Endothelial cell of umbilical vein (primary cell): Measurements from ENCODE around the gene ARHGAP22.

Source experiments
- EZH2 ChIP-seq: IDR thresholded peaks from 2 replicates; pipeline ENCODE4 v1.6.1; 2012; ENCODE audit warnings: borderline replicate concordance, low read depth, mild to moderate bottlenecking, moderate library complexity, low read length, inconsistent platforms; ENCODE audit not compliant: severe bottlenecking
- GATA2 ChIP-seq: IDR thresholded peaks from 2 replicates; pipeline ENCODE4 v1.7.0; 2011; ENCODE audit warnings: low read depth, mild to moderate bottlenecking, moderate library complexity, mixed read lengths, low read length; ENCODE audit not compliant: insufficient read length, insufficient read depth
- JUN ChIP-seq: IDR thresholded peaks from 2 replicates; pipeline ENCODE4 v1.6.1; 2011; ENCODE audit warnings: borderline replicate concordance, low read depth; ENCODE audit not compliant: insufficient read length, insufficient read depth
- MAX ChIP-seq: IDR thresholded peaks from 2 replicates; pipeline ENCODE4 v1.6.1; 2011; ENCODE audit not compliant: insufficient read depth, insufficient read length
- MYC ChIP-seq: IDR thresholded peaks from one replicate; pipeline ENCODE4 v1.6.1; 2011; ENCODE audit warnings: mild to moderate bottlenecking, low read depth, low read length
- POLR2A ChIP-seq: IDR thresholded peaks from 2 replicates; pipeline ENCODE4 v1.6.1; 2012; ENCODE audit warnings: low read depth, mild to moderate bottlenecking, control low read depth, low read length
- POLR2AphosphoS5 ChIP-seq: IDR thresholded peaks from 2 replicates; pipeline ENCODE4 v1.6.1; 2012; ENCODE audit warnings: low read depth, mild to moderate bottlenecking, control low read depth, low read length, moderate library complexity; ENCODE audit not compliant: insufficient read depth
- TF ChIP-seq, protein P1 (sequence below), 2 donors: IDR thresholded peaks; 1 replicate in 1 of 2; 2 replicates in 1 of 2; pipeline ENCODE4 v1.5.1; 2011; ENCODE audit warnings: low read length in 2 of 2, mild to moderate bottlenecking in 2 of 2, moderate library complexity in 2 of 2, control low read depth in 1 of 2, inconsistent platforms in 1 of 2, low read depth in 1 of 2; ENCODE audit not compliant: insufficient read depth in 1 of 2; ENCODE audit errors: extremely low read depth in 1 of 2

GRCh38 chr10:48437546-48437945, 167.3 kb downstream of the ARHGAP22 start:
- TF ChIP-seq MAX (no peak), POLR2AphosphoS5 (no peak), EZH2 (no peak), POLR2A (no peak), MYC (no peak), GATA2 (no peak), JUN (no peak)
- TF ChIP-seq, protein P1, sequence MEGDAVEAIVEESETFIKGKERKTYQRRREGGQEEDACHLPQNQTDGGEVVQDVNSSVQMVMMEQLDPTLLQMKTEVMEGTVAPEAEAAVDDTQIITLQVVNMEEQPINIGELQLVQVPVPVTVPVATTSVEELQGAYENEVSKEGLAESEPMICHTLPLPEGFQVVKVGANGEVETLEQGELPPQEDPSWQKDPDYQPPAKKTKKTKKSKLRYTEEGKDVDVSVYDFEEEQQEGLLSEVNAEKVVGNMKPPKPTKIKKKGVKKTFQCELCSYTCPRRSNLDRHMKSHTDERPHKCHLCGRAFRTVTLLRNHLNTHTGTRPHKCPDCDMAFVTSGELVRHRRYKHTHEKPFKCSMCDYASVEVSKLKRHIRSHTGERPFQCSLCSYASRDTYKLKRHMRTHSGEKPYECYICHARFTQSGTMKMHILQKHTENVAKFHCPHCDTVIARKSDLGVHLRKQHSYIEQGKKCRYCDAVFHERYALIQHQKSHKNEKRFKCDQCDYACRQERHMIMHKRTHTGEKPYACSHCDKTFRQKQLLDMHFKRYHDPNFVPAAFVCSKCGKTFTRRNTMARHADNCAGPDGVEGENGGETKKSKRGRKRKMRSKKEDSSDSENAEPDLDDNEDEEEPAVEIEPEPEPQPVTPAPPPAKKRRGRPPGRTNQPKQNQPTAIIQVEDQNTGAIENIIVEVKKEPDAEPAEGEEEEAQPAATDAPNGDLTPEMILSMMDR (IDR thresholded peaks at IDR 0.05; ENCODE audit: extremely low read depth in 1 of 2, insufficient read depth in 1 of 2, low read depth in 1 of 2, low read length in 2 of 2), result no peak
